ENCODE results near the gene NREP. TPM values are rescaled to one million over a fixed set of nuclear protein-coding genes. Genes with fewer than 3 reads are reported as not detected.

The NREP gene
- polyA plus RNA-seq, 3 donors: 16.6 to 23.6 (median 17.1) TPM

GRCh38 chr5:111695991-111696390, 61.0 kb downstream of the NREP start:
- H3K27ac Mint-ChIP-seq: no peak overlapping the region
- Histone ChIP-seq H3K9ac (ENCODE audit: insufficient read depth, low read length, poor library complexity, severe bottlenecking) (no peak overlapping the region), H3K27me3 (ENCODE audit: control insufficient read depth in 2 of 2, insufficient read depth in 2 of 2, low read length in 2 of 2) (no peaks in the 10 kb centered on the region), H4K20me1 (ENCODE audit: insufficient read depth, low read length) (no peaks in the 10 kb centered on the region), H3K4me2 (replicated peaks; ENCODE audit: extremely low read depth, low read length, poor library complexity, severe bottlenecking) (no peak overlapping the region), H3K4me1 (ENCODE audit: control insufficient read depth in 1 of 2, insufficient read depth in 2 of 2, low read length in 2 of 2) (no peaks in the 10 kb centered on the region), H3K27ac (ENCODE audit: low read depth in 1 of 2, low read length in 2 of 2) (no peak overlapping the region), H2AFZ (ENCODE audit: insufficient read depth, low read depth, low read length, poor library complexity, severe bottlenecking) (no peak overlapping the region), H3K79me2 (ENCODE audit: insufficient read depth, low read length) (no peaks in the 10 kb centered on the region), H3K4me3 (replicated peaks in 1 of 3; ENCODE audit: low read depth in 2 of 3, low read length in 3 of 3) (no peak overlapping the region), H3K9me3 (replicated peaks in 1 of 2; ENCODE audit: control insufficient read depth in 1 of 2, insufficient read depth in 1 of 2, low read length in 2 of 2) (no peaks in the 10 kb centered on the region), H3K36me3 (replicated peaks in 1 of 2; ENCODE audit: control insufficient read depth in 1 of 2, insufficient read depth in 2 of 2, low read length in 2 of 2) (no peaks in the 10 kb centered on the region)
- WGBS (ENCODE audit: insufficient coverage): no CpG with 5 or more reads among the region's 1 CpG
- peaks cover 0 to 4% (median 2%) of the 10 kb centered on the region in 3 donors for H3K27me3 Mint-ChIP-seq (ENCODE audit: low read depth in 3 of 3)
- peaks cover 11% of the 10 kb centered on the region for H3K4me1 Mint-ChIP-seq
- no peak for DNase-seq
- TF ChIP-seq CTCF (IDR thresholded peaks at IDR 0.05): no peak
- H3K4me3 Mint-ChIP-seq: no peak overlapping the region
- peaks cover 0 to 4% (median 0%) of the 10 kb centered on the region in 7 donors for H3K9me3 Mint-ChIP-seq
- no peaks in the 10 kb centered on the region for H3K36me3 Mint-ChIP-seq
- intact Hi-C loops (cut with micrococcal nuclease): no loop called here

- Histone ChIP-seq H2AFZ (ENCODE audit: insufficient read depth, low read depth, low read length, poor library complexity, severe bottlenecking) (no peak overlapping the region), H4K20me1 (ENCODE audit: insufficient read depth, low read length) (no peaks in the 10 kb centered on the region), H3K36me3 (replicated peaks in 1 of 2; ENCODE audit: control insufficient read depth in 1 of 2, insufficient read depth in 2 of 2, low read length in 2 of 2) (no peaks in the 10 kb centered on the region), H3K27me3 (ENCODE audit: control insufficient read depth in 2 of 2, insufficient read depth in 2 of 2, low read length in 2 of 2) (no peaks in the 10 kb centered on the region), H3K4me1 (ENCODE audit: control insufficient read depth in 1 of 2, insufficient read depth in 2 of 2, low read length in 2 of 2) (no peaks in the 10 kb centered on the region), H3K4me3 (replicated peaks in 1 of 3; ENCODE audit: low read depth in 2 of 3, low read length in 3 of 3) (no peak overlapping the region), H3K27ac (ENCODE audit: low read depth in 1 of 2, low read length in 2 of 2) (no peak overlapping the region), H3K9me3 (replicated peaks in 1 of 2; ENCODE audit: control insufficient read depth in 1 of 2, insufficient read depth in 1 of 2, low read length in 2 of 2) (no peaks in the 10 kb centered on the region), H3K79me2 (ENCODE audit: insufficient read depth, low read length) (no peaks in the 10 kb centered on the region), H3K4me2 (replicated peaks; ENCODE audit: extremely low read depth, low read length, poor library complexity, severe bottlenecking) (no peak overlapping the region), H3K9ac (ENCODE audit: insufficient read depth, low read length, poor library complexity, severe bottlenecking) (no peak overlapping the region)
- H3K4me1 Mint-ChIP-seq: peaks cover 8% of the 10 kb centered on the region
- TF ChIP-seq CTCF (IDR thresholded peaks at IDR 0.05): no peak
- peak in 2 of 3 donors; percentile 5 to 8 for DNase-seq
- H3K27me3 Mint-ChIP-seq (ENCODE audit: low read depth in 3 of 3): peaks cover 0 to 2% (median under 1%) of the 10 kb centered on the region in 3 donors
- peaks cover 0 to 4% (median 0%) of the 10 kb centered on the region in 7 donors for H3K9me3 Mint-ChIP-seq
- intact Hi-C loops (cut with micrococcal nuclease): no loop called here
- H3K27ac Mint-ChIP-seq: no peak overlapping the region
- no CpG with 5 or more reads among the region's 1 CpG for WGBS (ENCODE audit: insufficient coverage)
- H3K4me3 Mint-ChIP-seq: no peak overlapping the region
- H3K36me3 Mint-ChIP-seq: no peaks in the 10 kb centered on the region
Observed at GRCh38 chr5:111694133-111694532, 62.9 kb downstream of the NREP start.

All from CD14-positive monocyte (primary cell).